AG04449 (cell line): ENCODE data around the gene BBX.

Experiments
- CTCF ChIA-PET: fragments of 350-600 bp; formaldehyde crosslinking; extraction: SDS; loops from one replicate; lab custom pipeline; 2021; ENCODE audit warnings: antibody characterized with exemption; lab: Yijun Ruan, JAX
- POLR2A ChIA-PET: fragments of 400-600, 350-600 bp; formaldehyde crosslinking; extraction: SDS; loops from one replicate; lab custom pipeline; 2020; ENCODE audit warnings: antibody characterized with exemption, inconsistent platforms; lab: Yijun Ruan, JAX
- DNase-seq: peaks from one replicate; pipeline ENCODE4 v3.0.0-alpha.2; 2010; ENCODE audit warnings: low read depth, low spot score
- H3K4me3 ChIP-seq: 2 replicates; pipeline ENCODE4 v1.5.1; 2011; ENCODE audit warnings: low read depth, mild to moderate bottlenecking, control low read depth, low read length
- TF ChIP-seq, protein P1 (sequence below): IDR thresholded peaks from one replicate; pipeline ENCODE4 v1.5.1; 2011; ENCODE audit warnings: mild to moderate bottlenecking, moderate library complexity, low read length, control low read depth, inconsistent platforms; ENCODE audit not compliant: insufficient read depth; ENCODE audit errors: missing control alignments

The BBX gene

DNA sequence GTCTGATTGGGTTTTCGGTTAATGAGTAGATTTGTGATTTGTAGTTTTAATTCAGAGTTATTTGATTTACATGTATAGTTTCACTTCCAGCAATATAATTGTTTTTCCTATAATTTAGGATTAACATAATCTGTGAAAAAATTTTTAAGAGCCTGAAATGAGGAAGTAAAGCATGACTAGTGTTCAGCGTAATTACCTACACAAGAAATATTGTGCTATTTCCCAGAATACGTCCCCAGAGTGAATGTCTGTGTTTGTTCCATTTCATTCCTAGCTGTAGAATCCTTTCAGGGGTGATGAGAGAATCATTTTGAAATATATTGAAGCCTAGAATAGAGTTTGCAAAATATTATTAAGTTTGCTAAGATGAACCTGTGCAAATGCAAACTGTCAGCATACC, 247.1 kb downstream of the BBX start:
- DNase-seq, result no peak
- POLR2A ChIA-PET, result no interaction called here
- TF ChIP-seq, protein P1, sequence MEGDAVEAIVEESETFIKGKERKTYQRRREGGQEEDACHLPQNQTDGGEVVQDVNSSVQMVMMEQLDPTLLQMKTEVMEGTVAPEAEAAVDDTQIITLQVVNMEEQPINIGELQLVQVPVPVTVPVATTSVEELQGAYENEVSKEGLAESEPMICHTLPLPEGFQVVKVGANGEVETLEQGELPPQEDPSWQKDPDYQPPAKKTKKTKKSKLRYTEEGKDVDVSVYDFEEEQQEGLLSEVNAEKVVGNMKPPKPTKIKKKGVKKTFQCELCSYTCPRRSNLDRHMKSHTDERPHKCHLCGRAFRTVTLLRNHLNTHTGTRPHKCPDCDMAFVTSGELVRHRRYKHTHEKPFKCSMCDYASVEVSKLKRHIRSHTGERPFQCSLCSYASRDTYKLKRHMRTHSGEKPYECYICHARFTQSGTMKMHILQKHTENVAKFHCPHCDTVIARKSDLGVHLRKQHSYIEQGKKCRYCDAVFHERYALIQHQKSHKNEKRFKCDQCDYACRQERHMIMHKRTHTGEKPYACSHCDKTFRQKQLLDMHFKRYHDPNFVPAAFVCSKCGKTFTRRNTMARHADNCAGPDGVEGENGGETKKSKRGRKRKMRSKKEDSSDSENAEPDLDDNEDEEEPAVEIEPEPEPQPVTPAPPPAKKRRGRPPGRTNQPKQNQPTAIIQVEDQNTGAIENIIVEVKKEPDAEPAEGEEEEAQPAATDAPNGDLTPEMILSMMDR, result no peak
- CTCF ChIA-PET, result no interaction called here
- no peak overlapping the region for H3K4me3 ChIP-seq

DNA sequence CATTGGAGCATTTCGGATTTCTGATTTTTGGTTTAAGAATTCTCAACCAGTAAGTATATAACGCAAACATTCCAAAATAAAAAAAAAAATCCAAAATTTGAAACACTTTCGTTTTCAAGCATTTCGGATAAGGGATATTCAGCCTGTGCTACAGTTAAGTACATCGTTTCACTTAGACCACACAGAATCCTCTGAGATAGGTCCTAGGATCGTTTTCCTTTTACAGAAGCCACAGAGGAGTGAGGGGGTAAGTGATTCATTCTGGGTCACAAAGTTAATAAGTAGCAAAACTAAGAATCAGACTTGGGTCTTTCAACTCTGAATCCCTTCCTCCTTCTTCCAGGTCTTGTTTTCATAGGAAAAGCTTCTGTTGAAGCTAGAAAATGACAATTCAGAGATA, 249.3 kb downstream of the BBX start:
- no peak for DNase-seq
- TF ChIP-seq, protein P1, result no peak
- POLR2A ChIA-PET, result no interaction called here
- CTCF ChIA-PET, result interaction anchor here (0.8 kb wide), 1 partner anchor 96 kb away, joined by 3 read pairs; no protein-coding TSS in a partner anchor
- no peak overlapping the region for H3K4me3 ChIP-seq

DNA sequence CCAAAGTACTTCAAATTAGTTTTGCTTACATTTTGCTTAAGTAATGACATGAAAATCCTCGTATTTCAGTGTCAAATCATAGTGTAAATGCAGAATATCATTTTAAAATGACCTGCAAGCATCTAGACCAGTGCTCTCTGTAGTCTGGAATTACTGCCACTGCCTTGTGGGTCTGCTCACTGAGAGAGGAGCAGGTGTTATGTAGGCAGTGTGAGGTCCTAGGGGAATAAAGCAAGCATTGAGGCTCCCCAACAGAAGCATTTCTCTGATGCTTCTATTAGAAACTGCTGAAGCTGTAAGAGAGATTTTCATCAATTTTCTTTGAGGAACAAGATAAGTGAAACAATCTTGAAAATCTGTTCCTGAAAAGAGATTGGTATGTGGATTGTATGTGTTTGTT, 253.2 kb downstream of the BBX start:
- no peak for DNase-seq
- CTCF ChIA-PET, result interaction anchor here (0.9 to 1.1 kb wide), 2 partner anchors 12 to 23 kb away, joined by 3 read pairs; no protein-coding TSS in a partner anchor
- TF ChIP-seq, protein P1, result no peak
- POLR2A ChIA-PET, result no interaction called here
- H3K4me3 ChIP-seq, result no peak overlapping the region

DNA sequence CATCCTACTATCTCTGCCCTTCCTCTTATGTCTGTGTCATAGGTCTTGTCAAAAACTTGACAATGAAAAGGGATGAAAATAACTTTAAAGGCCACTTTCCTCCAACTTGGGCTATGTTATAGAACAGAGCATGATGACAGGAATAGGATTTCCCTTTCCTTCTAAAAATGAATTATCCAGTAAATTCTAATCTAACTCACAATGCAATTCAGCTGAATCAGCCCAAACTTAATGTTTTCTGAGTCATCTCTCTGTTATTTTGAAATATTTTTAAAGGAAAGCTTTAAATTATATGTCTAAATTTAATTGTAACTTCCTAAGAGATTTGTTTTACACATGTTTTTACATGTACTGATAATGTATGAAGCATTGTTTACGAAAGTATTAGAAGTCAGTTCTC, 258.5 kb downstream of the BBX start:
- no peak for DNase-seq
- CTCF ChIA-PET, result interaction anchor here (1.0 kb wide), 1 partner anchor 10 kb away, joined by 3 read pairs; no protein-coding TSS in a partner anchor
- POLR2A ChIA-PET, result no interaction called here
- no peak overlapping the region for H3K4me3 ChIP-seq
- TF ChIP-seq, protein P1, result no peak

DNA sequence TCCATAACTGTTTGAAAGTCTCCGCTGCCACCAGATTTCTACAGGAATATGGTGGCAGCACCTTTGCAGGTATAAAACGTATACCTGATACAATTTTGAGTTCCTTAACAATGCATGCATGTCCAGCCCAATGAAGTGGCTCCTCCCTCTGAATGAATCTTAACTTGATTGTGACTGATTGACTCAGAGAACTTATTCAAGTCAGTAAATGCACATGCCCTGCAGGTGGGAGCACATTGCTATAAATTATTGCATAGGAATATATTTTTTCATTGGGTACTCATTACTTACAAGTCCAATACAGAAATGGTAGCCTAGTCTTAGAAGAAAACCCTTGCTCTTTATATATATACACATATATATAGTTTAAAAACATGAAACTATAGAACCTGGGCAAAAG, 259.3 kb downstream of the BBX start:
- CTCF ChIA-PET, result no interaction called here
- TF ChIP-seq, protein P1, result no peak
- no peak for DNase-seq
- H3K4me3 ChIP-seq, result no peak overlapping the region
- POLR2A ChIA-PET, result no interaction called here

DNA sequence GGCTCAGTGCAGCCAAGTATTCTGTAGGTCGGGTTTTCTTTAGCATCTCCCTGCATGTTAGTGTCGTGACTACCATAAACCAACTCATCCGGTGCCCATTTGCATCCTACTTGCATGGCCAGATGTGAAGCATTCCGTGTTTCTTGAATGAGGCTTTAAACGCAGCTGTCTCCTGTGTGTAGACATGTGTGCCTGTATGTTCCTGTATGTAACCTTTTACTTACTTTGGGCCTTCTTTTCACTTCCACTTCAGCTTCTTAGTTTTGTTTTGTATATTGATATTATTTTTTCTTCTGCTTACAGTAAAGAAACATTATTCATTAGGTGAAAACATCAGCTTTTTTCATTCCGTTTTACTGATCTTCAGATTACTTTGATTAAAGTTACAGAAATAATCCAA, 267.9 kb downstream of the BBX start:
- TF ChIP-seq, protein P1, result no peak
- CTCF ChIA-PET, result interaction anchor here (0.9 to 1.3 kb wide), 2 partner anchors 37 to 40 kb away, joined by 3 read pairs; no protein-coding TSS in a partner anchor
- no peak for DNase-seq
- no peak overlapping the region for H3K4me3 ChIP-seq
- POLR2A ChIA-PET, result no interaction called here
